Measurements from ENCODE around the gene ZBED4.

- TF ChIP-seq CTCF (IDR thresholded peaks at IDR 0.05), result no peak
- no peak for TF ChIP-seq POLR2A (IDR thresholded peaks at IDR 0.05)
These were observed 69.3 kb downstream of the ZBED4 start for GRCh38 chr22:49922926-49923325.

Data from right lobe of liver (tissue), 4 donors.